ENCODE measurements around the gene MAMDC4. TPM values are rescaled to one million over a fixed set of nuclear protein-coding genes. Genes with fewer than 3 reads are reported as not detected.
A peak's percentile ranks its signal among the peaks of the same experiment; 100 is the strongest.
"Not testable (repeated sequence)": the region's sequence is repeated elsewhere in the genome, so short reads cannot be mapped to it uniquely, and the experiment has no call there.

The MAMDC4 gene
- total RNA-seq, 2 experiments from 2014 or later = 18.5 to 19.1 TPM

DNA sequence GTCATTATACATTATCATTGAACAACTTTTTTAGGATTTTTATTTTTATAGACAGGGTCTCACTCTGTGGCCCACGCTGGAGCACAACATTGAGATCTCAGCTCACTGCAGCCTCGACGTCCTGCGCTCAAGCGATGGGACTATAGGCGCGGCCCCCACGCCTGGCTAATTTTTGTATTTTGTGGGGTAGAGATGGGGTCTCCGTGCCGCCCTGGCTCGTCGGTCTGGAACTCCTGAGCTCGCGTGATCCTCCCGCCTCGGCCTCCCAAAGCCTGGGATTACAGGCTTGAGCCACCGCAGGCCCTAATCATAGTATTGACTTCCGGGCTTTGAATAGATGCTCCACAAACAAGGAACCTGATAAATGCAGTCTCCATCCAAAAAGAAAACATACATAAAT is 15.3 kb downstream of the MAMDC4 start:
- peaks cover under 1% of the 10 kb centered on the region for H3K9me3 Mint-ChIP-seq
- no peak for TF ChIP-seq CTCF (IDR thresholded peaks at IDR 0.05)
- H3K4me3 Mint-ChIP-seq = peak overlapping the region; percentile 69
- no peaks in the 10 kb centered on the region for H3K27me3 Mint-ChIP-seq
- ATAC-seq (no peak), DNase-seq (no peak)
- CTCF ChIA-PET = interaction anchor here (1.2 to 1.8 kb wide), 2 partner anchors 25 to 75 kb away, joined by 3 to 5 read pairs; partner anchors contain the start of gene AJM1
- H3K4me1 Mint-ChIP-seq (ENCODE audit: low read depth) = peaks cover 10% of the 10 kb centered on the region
- POLR2A ChIA-PET = interaction anchor here (0.9 to 2.0 kb wide), 3 partner anchors 8 to 15 kb away, joined by 3 to 6 read pairs (median 5); no protein-coding TSS in a partner anchor
- peak overlapping the region; percentile 66 for H3K27ac Mint-ChIP-seq
- peaks cover 15% of the 10 kb centered on the region for H3K36me3 Mint-ChIP-seq (ENCODE audit: low read depth)
- intact Hi-C loops (cut with micrococcal nuclease) = no loop called here

DNA sequence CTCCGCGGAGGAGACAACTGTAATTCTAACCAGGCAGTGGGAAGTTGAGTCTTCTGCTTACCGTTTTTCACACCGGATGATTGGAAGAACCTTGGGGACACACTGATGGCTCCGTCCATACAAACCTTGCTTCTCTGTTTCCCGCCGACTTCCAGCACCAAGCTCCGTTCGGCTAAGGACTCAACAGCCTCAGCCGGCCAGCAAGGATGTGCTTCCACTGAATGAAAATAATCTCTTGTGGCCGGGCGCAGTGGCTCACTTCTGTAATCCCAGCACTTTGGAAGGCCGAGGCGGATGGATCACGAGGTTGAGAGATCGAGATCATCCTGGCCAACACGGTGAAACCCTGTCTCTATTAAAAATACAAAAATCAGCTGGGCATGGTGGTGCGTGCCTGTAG is 15.8 kb downstream of the MAMDC4 start:
- Mint-ChIP-seq H3K27ac (peak overlapping the region; percentile 66), H3K4me3 (peak overlapping the region; percentile 69), H3K36me3 (ENCODE audit: low read depth) (peaks cover 14% of the 10 kb centered on the region), H3K4me1 (ENCODE audit: low read depth) (peaks cover 10% of the 10 kb centered on the region), H3K27me3 (no peaks in the 10 kb centered on the region), H3K9me3 (peaks cover 3% of the 10 kb centered on the region)
- intact Hi-C loops (cut with micrococcal nuclease) = no loop called here
- ChIA-PET POLR2A (interaction anchor here (0.9 to 2.0 kb wide), 3 partner anchors 9 to 14 kb away, joined by 3 to 6 read pairs (median 5); no protein-coding TSS in a partner anchor), CTCF (interaction anchor here (1.2 to 1.8 kb wide), 2 partner anchors 25 to 75 kb away, joined by 3 to 5 read pairs; partner anchors contain the start of gene AJM1)
- DNase-seq = no peak
- ATAC-seq = no peak
- TF ChIP-seq CTCF (IDR thresholded peaks at IDR 0.05) = no peak

DNA sequence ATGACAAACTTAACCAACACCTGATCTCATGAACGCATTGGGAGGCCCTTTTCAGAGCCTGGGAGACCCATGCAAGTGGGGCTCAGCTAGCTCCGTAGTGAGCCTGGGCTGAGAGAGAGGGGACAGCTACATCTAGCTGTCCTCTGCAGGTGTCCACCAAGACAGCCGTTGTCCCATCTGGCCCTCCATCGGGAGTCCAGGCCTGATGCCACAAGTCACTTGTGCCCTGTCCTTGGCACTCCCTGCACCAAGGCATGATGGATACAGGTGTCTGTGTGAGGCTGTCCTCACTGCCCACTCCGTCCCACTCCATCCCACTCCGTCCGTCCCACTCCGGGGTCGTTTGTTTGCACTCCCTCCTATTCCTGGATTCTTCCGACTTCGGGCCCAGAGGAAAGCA is 16.5 kb downstream of the MAMDC4 start:
- no peak for TF ChIP-seq CTCF (IDR thresholded peaks at IDR 0.05)
- CTCF ChIA-PET = no interaction called here
- Mint-ChIP-seq H3K27ac (no peak overlapping the region), H3K9me3 (peaks cover 3% of the 10 kb centered on the region), H3K36me3 (ENCODE audit: low read depth) (peaks cover 7% of the 10 kb centered on the region), H3K4me3 (peak overlapping the region; percentile 28), H3K4me1 (ENCODE audit: low read depth) (peaks cover 10% of the 10 kb centered on the region), H3K27me3 (no peaks in the 10 kb centered on the region)
- ATAC-seq (no peak), DNase-seq (no peak)
- POLR2A ChIA-PET = interaction anchor here (2.0 kb wide), 1 partner anchor 11 kb away, joined by 9 read pairs; no protein-coding TSS in a partner anchor
- intact Hi-C loops (cut with micrococcal nuclease) = no loop called here

- H3K4me3 Mint-ChIP-seq = not testable (repeated sequence)
- POLR2A ChIA-PET = interaction anchor here (0.8 to 2.0 kb wide), 4 partner anchors 10 to 122 kb away, joined by 3 to 9 read pairs (median 8); partner anchors contain the start of genes PAXX and TRAF2
Observed at GRCh38 chr9:136869611-136870010, 17.5 kb downstream of the MAMDC4 start.

DNA sequence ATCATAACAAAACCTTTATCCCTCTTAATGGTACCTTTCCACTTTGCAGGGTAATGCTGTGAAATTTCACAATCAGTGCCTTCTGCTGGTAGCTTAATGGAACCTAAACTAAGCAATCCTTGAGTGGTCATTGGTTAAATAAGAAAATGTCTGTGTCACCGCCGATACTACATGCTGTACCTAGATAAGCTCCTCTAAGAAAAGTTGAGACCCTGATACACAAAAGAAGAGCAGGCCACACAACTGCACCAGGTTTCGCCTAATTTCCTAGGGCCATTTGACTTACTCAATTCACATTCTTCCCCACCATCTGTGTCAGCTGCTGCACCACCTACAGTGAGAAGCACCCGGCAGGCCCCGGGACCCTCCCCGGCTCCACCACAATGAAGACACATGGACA is 23.0 kb downstream of the MAMDC4 start:
- DNase-seq = no peak
- TF ChIP-seq CTCF (IDR thresholded peaks at IDR 0.05) = no peak
- Mint-ChIP-seq H3K4me1 (ENCODE audit: low read depth) (peaks cover under 1% of the 10 kb centered on the region), H3K36me3 (ENCODE audit: low read depth) (no peaks in the 10 kb centered on the region), H3K4me3 (no peak overlapping the region), H3K27me3 (no peaks in the 10 kb centered on the region), H3K9me3 (peaks cover 3% of the 10 kb centered on the region), H3K27ac (no peak overlapping the region)
- ATAC-seq = no peak
- intact Hi-C loops (cut with micrococcal nuclease) = no loop called here
- POLR2A ChIA-PET = interaction anchor here (0.6 to 1.1 kb wide), 5 partner anchors 13 to 57 kb away, joined by 3 to 8 read pairs (median 3); no protein-coding TSS in a partner anchor
- CTCF ChIA-PET = interaction anchor here (0.8 kb wide), 1 partner anchor 9 kb away, joined by 3 read pairs; no protein-coding TSS in a partner anchor

More at GRCh38 chr9:136869611-136870010, 17.5 kb downstream of the MAMDC4 start:
- H3K9me3 Mint-ChIP-seq; H3K36me3 Mint-ChIP-seq (ENCODE audit: low read depth); ATAC-seq; DNase-seq; intact Hi-C loops (cut with micrococcal nuclease); H3K27me3 Mint-ChIP-seq; H3K4me1 Mint-ChIP-seq (ENCODE audit: low read depth); H3K27ac Mint-ChIP-seq: not testable (repeated sequence)
- CTCF ChIA-PET = interaction anchor here (0.7 to 1.3 kb wide), 2 partner anchors 12 to 77 kb away, joined by 3 to 4 read pairs; no protein-coding TSS in a partner anchor
